HAP-1 (cell line): ENCODE results near the gene HSF5.
A peak's percentile ranks its signal among the peaks of the same experiment; 100 is the strongest.

Experiments
- DNase-seq, 2 experiments: peaks; one replicate each; pipeline ENCODE4 v3.0.0-alpha.2; 2016 to 2020; ENCODE audit warnings: low spot score in 2 of 2
- H3K27me3 ChIP-seq: fragments of 250-450 bp; sonication (Bioruptor Pico); 2 replicates; pipeline ENCODE4 v1.5.1; 2020; ENCODE audit warnings: low read depth, mild to moderate bottlenecking, moderate library complexity
- H3K36me3 ChIP-seq: fragments of 250-450 bp; sonication (Bioruptor Pico); replicated peaks from 2 replicates; pipeline ENCODE4 v1.5.1; 2020; ENCODE audit warnings: mild to moderate bottlenecking
- H3K4me1 ChIP-seq: fragments of 250-450 bp; sonication (Bioruptor Pico); 2 replicates; pipeline ENCODE4 v1.5.1; 2020; ENCODE audit warnings: mild to moderate bottlenecking
- H3K4me3 ChIP-seq: fragments of 250-450 bp; sonication (Bioruptor Pico); 2 replicates; pipeline ENCODE4 v1.5.1; 2020; ENCODE audit warnings: mild to moderate bottlenecking, moderate library complexity
- H3K9me3 ChIP-seq: fragments of 250-450 bp; sonication (Bioruptor Pico); 2 replicates; pipeline ENCODE4 v1.5.1; 2020; ENCODE audit warnings: mild to moderate bottlenecking, moderate library complexity
- in situ Hi-C: fragments of 300-500 bp; cut with MboI; formaldehyde crosslinking; loops from 3 replicates; pipeline ENCODE4 v1.14.3; 2020; ENCODE audit warnings: low sequenced_read_pairs, inconsistent platforms, mixed read lengths

The HSF5 gene

DNA sequence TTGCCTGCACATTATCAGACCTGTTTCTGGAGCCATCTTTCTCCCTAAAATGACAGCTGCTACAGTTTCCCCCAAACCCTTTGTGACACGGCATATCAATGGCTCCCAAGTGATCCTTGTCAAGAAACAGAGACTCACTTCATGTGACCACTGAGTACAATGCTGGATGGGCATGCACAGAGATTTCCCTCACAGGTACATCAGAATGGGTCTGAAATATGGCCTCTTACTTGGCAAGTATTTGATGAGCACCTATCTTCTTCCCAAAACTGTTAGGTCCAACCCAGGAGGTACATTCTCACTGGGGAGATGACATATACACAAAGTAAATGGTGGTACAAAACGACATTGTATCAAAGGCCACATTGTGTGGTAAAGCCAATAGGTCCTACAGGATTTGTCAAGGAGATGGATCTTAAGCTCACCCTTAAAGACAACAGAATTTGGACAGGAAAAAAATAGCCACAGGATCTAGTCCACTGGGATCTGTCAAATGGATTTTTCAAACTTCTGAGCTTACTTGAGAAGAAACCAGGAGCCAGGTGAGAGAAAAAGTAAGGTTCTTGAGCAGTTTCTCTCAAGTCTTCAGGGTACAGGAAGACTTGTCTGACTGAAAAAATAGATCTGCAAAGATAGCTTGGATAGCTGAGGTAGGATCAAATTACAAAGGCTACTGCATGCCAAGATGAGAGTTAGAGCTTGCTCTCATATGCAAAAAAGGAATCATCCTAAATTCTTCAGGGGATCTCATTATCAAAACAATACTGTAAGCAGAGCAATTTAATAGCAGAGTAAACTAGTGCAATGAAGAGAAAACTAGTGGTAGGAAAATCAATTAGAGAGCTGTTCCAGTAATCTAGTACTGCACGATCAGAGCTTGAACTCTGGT lies 99.7 kb downstream of the HSF5 start:
- in situ Hi-C loops, result no loop called here
- Histone ChIP-seq H3K36me3 (no peaks in the 10 kb centered on the region), H3K4me1 (peaks cover 22% of the 10 kb centered on the region), H3K4me3 (no peak overlapping the region), H3K27me3 (peaks cover 16% of the 10 kb centered on the region; the same call in 1 of the 2 replicates), H3K9me3 (no peaks in the 10 kb centered on the region)
- peak in 1 of 2 experiments; percentile 87 for DNase-seq

DNA sequence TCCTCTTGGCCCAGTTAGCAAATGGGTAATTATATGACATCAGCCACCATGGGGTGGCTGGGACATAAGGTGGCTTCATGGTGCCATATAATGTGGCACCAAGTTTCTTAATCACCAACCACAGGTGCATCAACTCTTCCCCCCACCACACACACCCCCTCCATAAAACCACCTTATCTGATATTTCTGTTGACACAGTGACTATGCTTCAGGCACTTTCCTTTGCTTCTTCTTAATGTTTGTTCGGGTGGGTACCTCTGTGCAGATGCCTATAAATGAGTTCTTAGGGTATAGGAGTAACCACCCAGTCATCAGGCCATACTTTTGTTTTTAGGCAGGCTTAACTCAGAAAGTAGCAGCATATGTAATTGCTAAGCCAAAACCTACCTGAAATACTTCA lies 100.4 kb downstream of the HSF5 start:
- H3K4me1 ChIP-seq, result peaks cover 22% of the 10 kb centered on the region
- DNase-seq, result no peak
- H3K4me3 ChIP-seq, result no peak overlapping the region
- H3K27me3 ChIP-seq, result peaks cover 16% of the 10 kb centered on the region; the same call in 1 of the 2 replicates
- no peaks in the 10 kb centered on the region for H3K9me3 ChIP-seq
- H3K36me3 ChIP-seq, result no peaks in the 10 kb centered on the region
- in situ Hi-C loops, result no loop called here

DNA sequence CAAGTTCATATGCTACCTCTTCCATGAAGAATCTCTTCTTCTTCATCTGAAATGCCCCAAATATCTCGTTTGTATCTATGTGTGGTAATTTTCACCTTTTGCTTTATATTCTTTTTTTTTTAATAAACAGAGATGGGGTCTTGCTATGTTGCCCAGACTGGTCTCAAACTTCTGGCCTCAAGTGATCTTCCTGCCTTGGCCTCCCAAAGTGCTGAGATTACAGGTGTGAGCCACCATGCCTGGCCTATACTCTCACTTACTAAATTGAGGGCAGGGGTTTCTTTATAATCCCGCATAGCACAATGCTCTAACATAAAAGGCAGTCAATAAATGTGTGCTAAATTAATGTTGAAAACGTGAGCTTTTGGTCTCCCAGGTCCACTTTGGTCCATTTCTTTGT lies 101.5 kb downstream of the HSF5 start:
- H3K9me3 ChIP-seq, result no peaks in the 10 kb centered on the region
- H3K4me3 ChIP-seq, result no peak overlapping the region
- in situ Hi-C loops, result no loop called here
- peaks cover 13% of the 10 kb centered on the region; the same call in 1 of the 2 replicates for H3K27me3 ChIP-seq
- no peaks in the 10 kb centered on the region for H3K36me3 ChIP-seq
- peaks cover 17% of the 10 kb centered on the region for H3K4me1 ChIP-seq
- DNase-seq, result no peak

DNA sequence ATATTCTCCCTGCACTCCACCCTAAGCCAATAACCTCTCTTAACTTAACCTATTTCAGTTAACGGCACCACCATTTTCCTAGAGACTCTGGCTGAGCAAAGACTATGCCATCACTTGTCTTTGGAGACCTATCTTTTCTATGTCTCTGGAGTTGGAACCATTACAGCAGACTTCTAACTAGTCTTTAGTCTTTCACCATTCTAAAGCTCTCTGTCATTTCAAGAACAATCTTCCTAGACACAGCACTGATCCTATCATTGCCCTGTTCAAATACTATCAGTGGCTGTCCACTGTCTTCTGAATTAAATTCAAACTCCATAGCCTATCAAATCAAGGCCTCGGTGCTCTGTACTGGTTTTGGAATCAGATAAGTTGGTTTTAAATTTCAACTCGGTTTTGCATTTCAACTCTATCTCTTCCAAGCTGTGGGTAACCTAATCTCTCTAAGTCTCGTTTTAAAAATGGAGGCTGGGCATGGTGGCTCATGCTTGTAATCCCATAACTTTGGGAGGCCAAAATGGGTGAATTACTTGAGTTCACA lies 102.8 kb downstream of the HSF5 start:
- Histone ChIP-seq H3K27me3 (peaks cover 13% of the 10 kb centered on the region; the same call in 1 of the 2 replicates), H3K36me3 (no peaks in the 10 kb centered on the region), H3K9me3 (no peaks in the 10 kb centered on the region), H3K4me3 (no peak overlapping the region), H3K4me1 (peaks cover 13% of the 10 kb centered on the region)
- in situ Hi-C loops, result no loop called here
- DNase-seq, result no peak

DNA sequence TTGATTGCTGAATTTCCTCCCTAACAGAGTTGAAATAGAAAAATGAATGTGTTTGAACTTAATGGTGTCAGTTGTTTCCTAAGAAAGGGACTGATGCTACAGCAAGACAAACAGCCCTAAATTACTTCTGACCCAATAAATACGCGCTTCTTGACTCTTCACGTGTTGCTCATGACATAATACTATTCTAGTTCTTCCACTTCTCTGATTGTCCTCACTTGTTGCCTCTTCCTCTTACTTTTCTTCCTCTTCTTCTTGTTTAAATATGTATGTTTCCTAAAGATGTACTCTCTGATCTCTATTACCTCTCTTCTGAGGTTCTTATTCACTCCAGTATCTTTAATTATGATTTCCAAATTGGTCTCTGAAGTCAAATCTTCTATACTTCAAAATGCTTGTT lies 103.3 kb downstream of the HSF5 start:
- H3K36me3 ChIP-seq, result no peaks in the 10 kb centered on the region
- H3K9me3 ChIP-seq, result no peaks in the 10 kb centered on the region
- in situ Hi-C loops, result no loop called here
- H3K4me1 ChIP-seq, result peaks cover 13% of the 10 kb centered on the region
- no peak for DNase-seq
- H3K27me3 ChIP-seq, result peaks cover 13% of the 10 kb centered on the region; the same call in 1 of the 2 replicates
- H3K4me3 ChIP-seq, result no peak overlapping the region

DNA sequence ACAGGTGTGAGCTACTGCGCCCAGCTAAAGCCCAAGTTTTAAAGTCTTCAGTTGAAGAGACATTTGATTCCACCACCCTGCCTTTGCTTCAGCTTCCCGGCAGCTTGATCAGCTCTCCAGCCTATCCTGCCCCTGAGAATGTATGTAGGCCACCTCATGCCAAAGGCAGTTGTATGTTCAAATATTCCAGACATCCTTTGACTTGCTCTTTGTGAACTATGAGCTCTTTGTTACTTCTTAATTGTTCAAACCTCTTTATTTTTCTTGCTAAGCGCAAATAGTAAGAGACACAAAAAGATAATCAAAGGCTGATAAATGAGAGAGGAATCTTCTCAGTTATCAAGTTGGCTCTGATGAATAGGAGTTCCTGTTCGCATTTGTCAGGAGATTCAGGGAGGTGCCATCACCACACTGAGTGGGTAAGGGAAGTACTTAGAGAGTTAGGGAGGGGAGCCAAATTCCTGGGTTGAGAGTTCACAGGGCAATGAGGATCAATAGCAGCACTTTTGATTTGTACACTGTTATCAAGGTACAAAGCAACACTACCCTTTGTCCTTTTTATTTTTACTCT lies 104.2 kb downstream of the HSF5 start:
- in situ Hi-C loops, result no loop called here

DNA sequence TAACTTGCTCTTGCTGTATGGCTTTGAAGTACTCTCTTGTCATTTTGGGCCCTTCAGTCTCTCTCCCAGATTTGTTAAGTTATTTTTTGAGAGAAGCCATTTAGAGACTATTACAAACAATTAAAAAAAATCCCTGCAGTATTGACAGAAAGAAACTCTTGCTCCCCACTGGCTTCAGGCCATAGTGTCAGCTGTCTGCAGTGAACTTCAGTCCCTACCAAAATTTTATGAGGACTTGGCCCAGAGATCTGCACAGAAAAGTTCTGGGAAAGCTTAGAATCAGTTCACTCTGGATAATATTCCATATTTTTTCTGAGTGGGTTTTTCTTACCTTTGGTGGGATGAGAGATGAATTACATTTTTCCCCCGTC lies 105.4 kb downstream of the HSF5 start:
- peaks cover 13% of the 10 kb centered on the region for H3K27me3 ChIP-seq
- in situ Hi-C loops, result no loop called here
- DNase-seq, result no peak
- no peak overlapping the region for H3K4me3 ChIP-seq
- H3K9me3 ChIP-seq, result no peaks in the 10 kb centered on the region
- no peaks in the 10 kb centered on the region for H3K4me1 ChIP-seq
- H3K36me3 ChIP-seq, result no peaks in the 10 kb centered on the region

More for the DNA sequence above, 104.2 kb downstream of the HSF5 start:
- no peak for DNase-seq
- Histone ChIP-seq H3K27me3 (peaks cover 13% of the 10 kb centered on the region), H3K4me3 (no peak overlapping the region), H3K9me3 (no peaks in the 10 kb centered on the region), H3K4me1 (peaks cover 7% of the 10 kb centered on the region), H3K36me3 (no peaks in the 10 kb centered on the region)

DNA sequence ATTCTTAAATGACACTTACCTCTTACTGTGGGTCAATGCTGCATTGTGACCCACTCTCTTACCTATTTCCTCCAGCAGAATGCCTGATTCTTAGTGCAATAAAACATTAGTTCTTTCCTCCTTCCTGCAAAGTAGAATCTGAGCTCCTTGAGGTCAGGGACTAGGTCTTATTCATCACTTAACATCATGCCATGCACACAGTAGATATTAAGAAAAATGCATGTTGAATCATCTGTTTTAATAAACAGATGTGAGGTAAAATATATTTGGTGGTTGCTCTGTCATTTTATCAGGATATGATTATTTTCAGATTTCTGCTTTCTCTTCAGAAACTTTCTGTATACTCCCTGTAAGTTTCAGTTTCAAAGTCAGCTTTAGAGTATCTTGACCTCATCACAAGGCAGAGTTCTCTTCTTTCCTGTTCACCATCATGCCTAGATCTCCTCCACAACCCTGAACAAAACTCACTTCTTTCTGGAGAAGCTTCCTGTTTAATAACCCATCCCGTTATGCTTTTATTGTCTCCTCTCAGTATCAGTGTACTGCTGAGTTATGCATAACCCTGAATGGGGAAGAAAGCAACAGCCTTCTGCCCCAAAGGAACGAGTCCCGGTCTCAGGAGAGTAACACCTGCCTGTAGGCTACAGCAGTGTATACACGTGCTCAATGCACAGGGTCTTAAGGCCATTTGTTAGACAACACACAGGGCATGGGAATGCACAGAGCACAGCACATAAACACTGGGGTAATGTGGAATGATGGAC lies 105.9 kb downstream of the HSF5 start:
- no peaks in the 10 kb centered on the region for H3K4me1 ChIP-seq

DNA sequence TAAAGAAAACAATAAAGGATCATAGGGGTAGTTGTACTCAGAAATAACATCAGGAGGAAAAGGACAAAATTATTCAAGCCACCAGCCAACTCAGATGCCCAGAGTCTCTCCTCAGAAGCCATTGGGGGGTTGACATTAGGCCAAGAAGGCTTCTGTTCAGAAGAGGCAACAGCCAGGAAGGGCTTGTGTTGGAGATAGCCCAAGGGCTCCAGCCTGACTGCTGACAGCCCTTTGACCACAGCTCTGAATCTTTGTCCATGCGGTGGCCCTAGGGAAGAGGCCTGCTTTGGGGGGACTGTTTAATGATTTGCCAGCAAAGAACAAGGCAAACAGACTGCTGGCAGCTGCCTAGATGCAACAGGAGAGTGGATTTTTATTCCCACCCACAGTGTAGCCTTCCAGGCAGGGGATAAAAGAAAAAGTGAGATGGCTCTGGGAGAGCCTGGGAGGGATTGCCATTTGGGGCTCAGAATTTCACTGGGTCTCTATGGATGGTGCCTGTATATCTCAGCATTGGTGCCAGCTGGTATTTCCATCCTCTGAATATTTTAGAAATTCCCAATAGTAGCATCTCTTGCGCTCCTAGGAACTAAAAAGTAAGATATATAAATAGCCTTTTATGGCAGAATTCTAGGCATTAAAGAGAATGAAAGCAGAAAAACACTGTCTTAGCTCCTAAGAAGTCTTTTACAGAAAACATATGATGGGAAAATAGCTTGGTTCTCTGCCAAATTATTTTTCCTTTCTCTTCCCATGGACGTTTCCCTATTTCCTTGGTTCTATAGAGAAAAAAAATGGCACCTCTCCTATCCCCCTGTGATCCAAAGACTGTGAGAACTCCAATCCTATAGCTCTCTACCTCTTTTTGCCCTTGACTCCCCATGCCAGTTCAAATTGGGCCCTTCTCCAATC lies 106.8 kb downstream of the HSF5 start:
- Histone ChIP-seq H3K4me3 (no peak overlapping the region), H3K9me3 (no peaks in the 10 kb centered on the region), H3K4me1 (no peaks in the 10 kb centered on the region), H3K36me3 (no peaks in the 10 kb centered on the region), H3K27me3 (peaks cover 12% of the 10 kb centered on the region)
- in situ Hi-C loops, result no loop called here
- DNase-seq, result no peak

More for the DNA sequence above, 105.9 kb downstream of the HSF5 start:
- no peak for DNase-seq
- H3K4me3 ChIP-seq, result no peak overlapping the region
- in situ Hi-C loops, result no loop called here
- peaks cover 13% of the 10 kb centered on the region for H3K27me3 ChIP-seq
- H3K9me3 ChIP-seq, result no peaks in the 10 kb centered on the region
- no peaks in the 10 kb centered on the region for H3K36me3 ChIP-seq

DNA sequence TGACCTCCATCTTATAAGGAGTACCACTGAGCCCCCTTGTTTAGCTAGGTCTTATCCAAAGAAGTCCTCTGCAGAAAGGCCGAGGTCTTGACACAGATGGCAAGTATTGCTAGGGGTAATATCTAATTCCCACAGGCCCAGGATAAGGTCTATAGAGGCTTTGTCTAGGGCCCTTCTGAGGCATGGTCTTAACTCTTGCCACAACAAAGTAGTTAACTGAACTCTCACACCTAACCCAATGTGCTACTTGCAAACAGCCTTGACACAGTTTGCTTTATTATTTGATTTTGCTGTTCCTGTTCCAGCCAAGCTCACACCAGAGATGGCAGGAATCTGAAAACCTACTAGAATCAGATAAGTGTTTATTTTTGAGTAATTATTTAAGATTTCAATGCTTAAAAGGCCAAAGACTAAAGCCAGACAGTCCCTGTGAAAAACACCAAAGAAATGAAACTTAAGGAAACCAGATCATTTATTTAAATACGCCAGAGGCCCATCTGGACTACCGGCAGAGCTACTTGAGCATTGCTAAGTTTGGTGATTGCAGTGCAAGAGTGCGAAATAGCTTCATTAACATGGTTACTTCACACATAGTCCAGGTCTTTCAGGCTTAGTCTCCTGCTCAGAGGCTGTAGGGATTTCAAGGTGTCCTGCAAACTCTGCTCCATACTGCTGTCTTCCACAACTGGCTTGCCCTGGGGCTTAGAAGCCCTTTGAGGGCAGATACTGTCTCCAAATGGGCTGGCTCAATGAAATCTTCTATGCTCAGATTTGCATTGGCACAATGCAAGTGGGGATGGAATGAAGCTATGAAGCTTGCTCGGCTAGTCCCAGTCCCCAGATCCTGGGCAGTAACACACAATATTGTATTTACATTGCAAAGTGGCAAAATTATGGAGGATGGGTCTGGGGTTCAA lies 107.7 kb downstream of the HSF5 start:
- no peak for DNase-seq
- no peaks in the 10 kb centered on the region for H3K36me3 ChIP-seq
- no peaks in the 10 kb centered on the region for H3K9me3 ChIP-seq
- peaks cover 10% of the 10 kb centered on the region for H3K27me3 ChIP-seq
- H3K4me3 ChIP-seq, result no peak overlapping the region
- H3K4me1 ChIP-seq, result no peaks in the 10 kb centered on the region
- in situ Hi-C loops, result no loop called here

DNA sequence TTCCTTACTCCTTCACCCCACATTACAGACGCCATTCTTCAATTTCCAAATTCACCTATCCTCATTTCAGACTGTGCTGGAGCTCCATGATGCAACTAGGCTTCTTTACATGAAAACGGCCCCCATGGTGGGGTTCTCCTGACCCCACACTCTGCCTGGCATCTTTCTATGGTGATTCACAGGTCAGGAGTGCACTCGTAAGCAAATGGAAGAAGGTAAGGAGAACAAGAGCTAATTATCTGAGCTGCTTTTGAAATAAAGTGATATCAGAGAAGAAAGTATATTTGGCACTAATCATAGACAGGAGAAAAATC lies 108.7 kb downstream of the HSF5 start:
- in situ Hi-C loops, result no loop called here
- Histone ChIP-seq H3K36me3 (no peaks in the 10 kb centered on the region), H3K4me3 (no peak overlapping the region), H3K27me3 (peaks cover 4% of the 10 kb centered on the region), H3K9me3 (no peaks in the 10 kb centered on the region), H3K4me1 (no peaks in the 10 kb centered on the region)
- no peak for DNase-seq

DNA sequence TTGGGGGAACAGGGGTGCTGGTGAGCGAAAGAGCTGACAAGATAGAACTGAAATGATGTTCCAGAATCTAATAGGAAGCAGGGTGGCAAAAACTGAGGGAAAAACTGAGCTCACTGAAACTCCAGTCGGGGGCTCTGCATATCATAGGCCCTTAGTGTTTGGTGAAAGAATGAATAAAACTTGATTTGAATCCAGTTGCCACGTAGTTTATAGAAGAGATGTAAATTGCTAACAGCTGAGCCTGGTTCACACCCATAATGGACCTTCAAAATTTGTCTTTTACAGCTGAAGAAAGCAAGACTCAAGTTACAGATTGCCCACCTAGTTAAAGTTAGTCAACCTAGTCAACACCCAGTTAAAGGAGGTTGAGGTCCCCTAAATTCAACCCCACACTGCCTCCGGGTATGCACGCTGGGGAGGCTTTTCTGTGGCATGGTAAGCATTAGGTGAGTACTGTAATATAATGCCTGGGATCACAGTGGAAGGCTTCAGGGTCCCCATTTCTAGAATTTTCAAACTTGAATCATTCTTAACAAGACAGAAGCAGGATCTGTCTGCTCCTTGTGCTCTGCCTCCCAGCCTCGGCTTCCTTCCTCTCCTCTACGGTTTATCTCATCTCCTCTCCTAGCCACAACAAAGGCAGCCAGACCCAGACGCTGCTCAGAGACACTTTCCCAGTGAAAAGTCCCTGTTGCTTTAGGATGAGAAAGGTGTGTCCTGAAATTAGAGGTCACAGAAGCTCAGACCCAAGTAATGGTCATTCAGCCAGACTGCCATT lies 109.3 kb downstream of the HSF5 start:
- no peaks in the 10 kb centered on the region for H3K9me3 ChIP-seq
- no peak overlapping the region for H3K4me3 ChIP-seq
- H3K36me3 ChIP-seq, result no peaks in the 10 kb centered on the region
- H3K4me1 ChIP-seq, result no peaks in the 10 kb centered on the region
- in situ Hi-C loops, result no loop called here
- no peak for DNase-seq
- no peaks in the 10 kb centered on the region; the same call in none of the 2 replicates for H3K27me3 ChIP-seq
